Measurements from ENCODE around the gene TALDO1. TPM values are rescaled to one million over a fixed set of nuclear protein-coding genes. Genes with fewer than 3 reads are reported as not detected.

TALDO1 gene
- total RNA-seq, 1 donor from 2014 or later: 123 TPM

DNA sequence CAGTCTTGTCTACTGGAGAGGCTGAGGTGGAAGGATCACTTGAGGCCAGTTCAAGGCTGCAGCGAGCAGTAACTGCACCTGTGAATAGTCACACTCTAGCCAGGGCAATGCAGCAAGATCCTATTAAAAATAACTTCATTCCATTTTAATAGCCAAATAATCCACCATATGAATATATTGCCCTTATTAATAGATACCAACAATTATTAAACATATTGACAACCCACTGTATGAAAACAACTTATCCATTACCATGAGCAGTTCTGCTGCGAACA lies 19.6 kb downstream of the TALDO1 start:
- H3K9me3 Mint-ChIP-seq (ENCODE audit: unreplicated experiment): no peaks in the 10 kb centered on the region
- TF ChIP-seq CTCF (IDR thresholded peaks at IDR 0.05; ENCODE audit: unreplicated experiment): no peak
- no peaks in the 10 kb centered on the region for H3K4me1 Mint-ChIP-seq (ENCODE audit: unreplicated experiment)
- H3K4me3 Mint-ChIP-seq (ENCODE audit: unreplicated experiment): no peak overlapping the region
- peaks cover 2% of the 10 kb centered on the region for H3K27me3 Mint-ChIP-seq (ENCODE audit: unreplicated experiment)
- no peak overlapping the region for H3K27ac Mint-ChIP-seq (ENCODE audit: unreplicated experiment)
- no peak for DNase-seq (ENCODE audit: low spot score)
- H3K36me3 Mint-ChIP-seq (ENCODE audit: low read depth, unreplicated experiment): peaks cover 5% of the 10 kb centered on the region

- Mint-ChIP-seq H3K36me3 (ENCODE audit: low read depth, unreplicated experiment) (peaks cover 5% of the 10 kb centered on the region), H3K27ac (ENCODE audit: unreplicated experiment) (no peak overlapping the region)
Observed at GRCh38 chr11:767238-767637, 20.0 kb downstream of the TALDO1 start.

DNA sequence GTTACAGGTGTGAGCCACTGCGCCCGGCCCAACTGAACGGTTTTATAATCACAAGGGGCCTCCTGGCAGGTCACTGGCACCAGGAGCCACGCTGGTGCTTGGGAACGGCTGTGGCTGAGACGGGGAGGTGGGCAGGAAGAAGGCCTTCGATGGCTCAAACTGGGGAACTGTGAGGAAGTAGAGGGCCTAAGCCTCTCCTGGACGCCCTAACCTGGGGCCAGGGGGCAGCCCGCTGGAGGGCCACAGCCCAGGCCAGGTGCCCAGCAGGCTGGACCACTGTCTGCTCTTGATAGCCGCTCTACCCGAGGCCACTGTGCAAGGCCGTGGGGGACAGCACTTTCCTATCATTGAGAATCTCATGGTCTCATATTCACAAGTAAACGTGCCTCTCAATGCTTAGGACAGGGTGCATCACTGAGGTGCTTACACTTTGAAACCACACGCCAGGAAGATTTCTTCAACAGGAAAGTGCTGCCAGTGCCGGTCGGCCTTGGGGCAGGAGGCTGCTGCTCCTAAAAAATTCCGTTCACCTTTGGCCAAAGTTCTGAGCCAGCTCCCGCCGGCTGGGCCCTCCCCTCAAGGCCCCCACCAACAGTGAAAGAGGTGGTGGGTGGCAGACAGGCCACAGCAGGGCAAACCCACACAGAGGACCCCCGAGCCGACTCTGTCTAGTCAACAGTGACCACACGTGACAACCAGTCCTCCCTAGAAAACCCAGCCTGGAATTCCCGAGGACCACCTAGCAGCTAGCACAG lies 22.8 kb downstream of the TALDO1 start:
- Mint-ChIP-seq H3K4me1 (ENCODE audit: unreplicated experiment) (no peaks in the 10 kb centered on the region), H3K27me3 (ENCODE audit: unreplicated experiment) (no peaks in the 10 kb centered on the region), H3K4me3 (ENCODE audit: unreplicated experiment) (no peak overlapping the region), H3K36me3 (ENCODE audit: low read depth, unreplicated experiment) (no peaks in the 10 kb centered on the region), H3K9me3 (ENCODE audit: unreplicated experiment) (no peaks in the 10 kb centered on the region), H3K27ac (ENCODE audit: unreplicated experiment) (no peak overlapping the region)
- DNase-seq (ENCODE audit: low spot score): no peak
- no peak for TF ChIP-seq CTCF (IDR thresholded peaks at IDR 0.05; ENCODE audit: unreplicated experiment)

More at GRCh38 chr11:767238-767637, 20.0 kb downstream of the TALDO1 start:
- Mint-ChIP-seq H3K4me1 (ENCODE audit: unreplicated experiment) (no peaks in the 10 kb centered on the region), H3K27me3 (ENCODE audit: unreplicated experiment) (peaks cover 2% of the 10 kb centered on the region), H3K4me3 (ENCODE audit: unreplicated experiment) (no peak overlapping the region), H3K9me3 (ENCODE audit: unreplicated experiment) (no peaks in the 10 kb centered on the region)
- no peak for TF ChIP-seq CTCF (IDR thresholded peaks at IDR 0.05; ENCODE audit: unreplicated experiment)
- DNase-seq (ENCODE audit: low spot score): no peak

- Mint-ChIP-seq H3K27ac (ENCODE audit: unreplicated experiment) (no peak overlapping the region), H3K36me3 (ENCODE audit: low read depth, unreplicated experiment) (no peaks in the 10 kb centered on the region)
Observed at GRCh38 chr11:770642-771616, 23.7 kb downstream of the TALDO1 start.

More at GRCh38 chr11:770642-771616, 23.7 kb downstream of the TALDO1 start:
- Mint-ChIP-seq H3K4me1 (ENCODE audit: unreplicated experiment) (peaks cover 3% of the 10 kb centered on the region), H3K9me3 (ENCODE audit: unreplicated experiment) (no peaks in the 10 kb centered on the region), H3K27me3 (ENCODE audit: unreplicated experiment) (peaks cover 2% of the 10 kb centered on the region), H3K4me3 (ENCODE audit: unreplicated experiment) (no peak overlapping the region)
- DNase-seq (ENCODE audit: low spot score): no peak
- TF ChIP-seq CTCF (IDR thresholded peaks at IDR 0.05; ENCODE audit: unreplicated experiment): no peak

Measured in endothelial cell (in vitro differentiated cells).